Measurements from ENCODE around the gene UPF2.
"Not testable (repeated sequence)": the region's sequence is repeated elsewhere in the genome, so short reads cannot be mapped to it uniquely, and the experiment has no call there.

UPF2 gene, protein sequence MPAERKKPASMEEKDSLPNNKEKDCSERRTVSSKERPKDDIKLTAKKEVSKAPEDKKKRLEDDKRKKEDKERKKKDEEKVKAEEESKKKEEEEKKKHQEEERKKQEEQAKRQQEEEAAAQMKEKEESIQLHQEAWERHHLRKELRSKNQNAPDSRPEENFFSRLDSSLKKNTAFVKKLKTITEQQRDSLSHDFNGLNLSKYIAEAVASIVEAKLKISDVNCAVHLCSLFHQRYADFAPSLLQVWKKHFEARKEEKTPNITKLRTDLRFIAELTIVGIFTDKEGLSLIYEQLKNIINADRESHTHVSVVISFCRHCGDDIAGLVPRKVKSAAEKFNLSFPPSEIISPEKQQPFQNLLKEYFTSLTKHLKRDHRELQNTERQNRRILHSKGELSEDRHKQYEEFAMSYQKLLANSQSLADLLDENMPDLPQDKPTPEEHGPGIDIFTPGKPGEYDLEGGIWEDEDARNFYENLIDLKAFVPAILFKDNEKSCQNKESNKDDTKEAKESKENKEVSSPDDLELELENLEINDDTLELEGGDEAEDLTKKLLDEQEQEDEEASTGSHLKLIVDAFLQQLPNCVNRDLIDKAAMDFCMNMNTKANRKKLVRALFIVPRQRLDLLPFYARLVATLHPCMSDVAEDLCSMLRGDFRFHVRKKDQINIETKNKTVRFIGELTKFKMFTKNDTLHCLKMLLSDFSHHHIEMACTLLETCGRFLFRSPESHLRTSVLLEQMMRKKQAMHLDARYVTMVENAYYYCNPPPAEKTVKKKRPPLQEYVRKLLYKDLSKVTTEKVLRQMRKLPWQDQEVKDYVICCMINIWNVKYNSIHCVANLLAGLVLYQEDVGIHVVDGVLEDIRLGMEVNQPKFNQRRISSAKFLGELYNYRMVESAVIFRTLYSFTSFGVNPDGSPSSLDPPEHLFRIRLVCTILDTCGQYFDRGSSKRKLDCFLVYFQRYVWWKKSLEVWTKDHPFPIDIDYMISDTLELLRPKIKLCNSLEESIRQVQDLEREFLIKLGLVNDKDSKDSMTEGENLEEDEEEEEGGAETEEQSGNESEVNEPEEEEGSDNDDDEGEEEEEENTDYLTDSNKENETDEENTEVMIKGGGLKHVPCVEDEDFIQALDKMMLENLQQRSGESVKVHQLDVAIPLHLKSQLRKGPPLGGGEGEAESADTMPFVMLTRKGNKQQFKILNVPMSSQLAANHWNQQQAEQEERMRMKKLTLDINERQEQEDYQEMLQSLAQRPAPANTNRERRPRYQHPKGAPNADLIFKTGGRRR

DNA sequence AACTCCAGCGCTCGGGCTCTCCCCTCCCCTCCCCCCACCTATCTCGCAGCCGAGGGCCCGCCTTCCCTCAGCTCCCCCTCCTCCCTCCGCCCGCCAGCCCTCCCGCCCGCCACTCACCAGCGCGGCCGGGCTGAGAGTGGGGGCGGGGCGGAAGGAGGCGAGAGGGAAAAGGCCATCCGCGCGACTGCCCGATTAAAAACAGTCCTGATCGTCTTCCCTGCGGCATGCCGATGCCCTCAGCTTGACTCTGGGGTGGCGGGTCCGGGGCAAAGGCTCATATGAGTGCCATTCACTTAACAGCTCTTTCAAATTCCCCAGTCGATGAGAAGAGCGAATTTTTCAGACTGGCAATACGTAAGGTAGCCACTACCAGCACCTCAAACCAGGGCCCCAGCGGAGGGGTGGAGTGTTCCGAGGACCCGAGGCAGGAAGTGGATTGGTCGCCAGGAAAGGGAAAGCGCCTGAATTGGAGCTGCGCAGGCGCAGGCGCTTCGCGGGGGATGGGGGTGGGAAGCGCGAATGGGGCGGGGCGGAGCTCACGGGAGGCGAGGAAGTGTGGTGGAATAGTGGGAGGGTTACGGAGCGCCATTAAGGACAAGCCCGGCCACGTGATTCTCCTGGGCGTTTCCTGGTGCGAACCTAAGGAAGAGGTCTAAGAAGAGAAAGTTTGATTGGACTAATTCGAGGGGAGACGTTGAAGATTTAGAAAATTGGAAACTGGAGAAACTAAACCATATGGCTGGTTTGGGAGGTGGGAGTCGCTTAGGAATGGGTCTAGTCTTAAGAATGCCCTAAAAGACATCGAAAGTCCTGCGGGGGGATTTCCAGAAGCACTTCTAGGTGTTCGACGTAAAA is at the start of gene UPF2:
UPF2 (minus strand) TSS at position 13 of the 855 bp plus-strand sequence. CDS start 7,386 bp downstream, outside the sequence.
- H3K9ac ChIP-seq (ENCODE audit: low read length): peak within 1 kb of the TSS; percentile 95
- H3K4me3 ChIP-seq (ENCODE audit: low read length): peak within 1 kb of the TSS; percentile 93
- peaks cover 13% of the 10 kb centered on the region for H3K4me1 ChIP-seq (ENCODE audit: control insufficient read depth, insufficient read depth, low read length)
- no peaks in the 10 kb centered on the region for H3K27me3 ChIP-seq (replicated peaks; ENCODE audit: control insufficient read depth, insufficient read depth, low read length)
- no peaks in the 10 kb centered on the region for H3K36me3 ChIP-seq (ENCODE audit: control insufficient read depth, insufficient read depth, low read length, severe bottlenecking)
- no peaks in the 10 kb centered on the region for H3K9me3 ChIP-seq (ENCODE audit: control insufficient read depth, low read length)
- peak; percentile 99 for DNase-seq (ENCODE audit: low read depth)

DNA sequence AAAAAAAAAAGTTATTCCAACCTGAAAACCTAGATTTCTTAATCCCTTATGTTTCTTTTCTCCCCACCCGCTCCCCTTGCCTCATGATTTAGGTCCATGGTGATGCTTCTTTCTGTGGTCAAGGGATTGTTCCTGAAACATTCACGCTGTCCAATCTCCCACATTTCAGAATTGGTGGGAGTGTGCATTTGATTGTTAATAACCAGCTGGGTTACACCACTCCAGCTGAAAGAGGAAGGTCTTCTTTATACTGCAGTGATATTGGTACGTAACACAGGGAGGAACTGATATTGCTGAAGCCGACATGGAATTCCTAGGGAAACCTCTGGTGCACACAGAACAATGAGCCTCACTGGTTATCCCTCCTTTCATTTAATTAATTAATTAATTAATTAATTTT is 48.8 kb upstream of the UPF2 start:
- no peak overlapping the region for H3K4me3 ChIP-seq (ENCODE audit: low read length)
- H3K9ac ChIP-seq (ENCODE audit: low read length): no peak overlapping the region
- no peaks in the 10 kb centered on the region for H3K4me1 ChIP-seq (ENCODE audit: control insufficient read depth, insufficient read depth, low read length)
- no peaks in the 10 kb centered on the region for H3K9me3 ChIP-seq (ENCODE audit: control insufficient read depth, low read length)
- H3K27me3 ChIP-seq (replicated peaks; ENCODE audit: control insufficient read depth, insufficient read depth, low read length): no peaks in the 10 kb centered on the region
- H3K36me3 ChIP-seq (ENCODE audit: control insufficient read depth, insufficient read depth, low read length, severe bottlenecking): peaks cover 49% of the 10 kb centered on the region
- no peak for DNase-seq (ENCODE audit: low read depth)

DNA sequence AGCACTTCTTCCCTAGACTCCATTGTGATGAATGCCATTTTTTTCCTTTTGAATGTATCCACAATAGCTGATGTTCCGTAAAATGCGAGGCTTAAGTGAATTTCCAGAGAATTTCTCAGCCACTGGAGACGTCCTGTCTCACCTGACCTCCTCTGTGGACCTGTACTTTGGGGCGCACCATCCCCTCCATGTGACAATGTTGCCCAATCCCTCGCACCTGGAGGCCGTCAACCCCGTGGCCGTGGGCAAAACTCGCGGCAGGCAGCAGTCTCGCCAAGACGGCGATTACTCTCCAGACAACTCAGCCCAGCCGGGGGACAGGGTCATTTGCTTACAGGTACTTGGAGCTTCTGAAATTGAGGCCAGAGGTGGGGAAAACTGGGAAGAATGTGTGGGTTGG is 46.3 kb upstream of the UPF2 start:
- H3K9me3 ChIP-seq (ENCODE audit: control insufficient read depth, low read length): no peaks in the 10 kb centered on the region
- H3K4me3 ChIP-seq (ENCODE audit: low read length): no peak overlapping the region
- H3K4me1 ChIP-seq (ENCODE audit: control insufficient read depth, insufficient read depth, low read length): no peaks in the 10 kb centered on the region
- no peaks in the 10 kb centered on the region for H3K27me3 ChIP-seq (replicated peaks; ENCODE audit: control insufficient read depth, insufficient read depth, low read length)
- H3K9ac ChIP-seq (ENCODE audit: low read length): no peak overlapping the region
- peaks cover 50% of the 10 kb centered on the region for H3K36me3 ChIP-seq (ENCODE audit: control insufficient read depth, insufficient read depth, low read length, severe bottlenecking)
- no peak for DNase-seq (ENCODE audit: low read depth)

DNA sequence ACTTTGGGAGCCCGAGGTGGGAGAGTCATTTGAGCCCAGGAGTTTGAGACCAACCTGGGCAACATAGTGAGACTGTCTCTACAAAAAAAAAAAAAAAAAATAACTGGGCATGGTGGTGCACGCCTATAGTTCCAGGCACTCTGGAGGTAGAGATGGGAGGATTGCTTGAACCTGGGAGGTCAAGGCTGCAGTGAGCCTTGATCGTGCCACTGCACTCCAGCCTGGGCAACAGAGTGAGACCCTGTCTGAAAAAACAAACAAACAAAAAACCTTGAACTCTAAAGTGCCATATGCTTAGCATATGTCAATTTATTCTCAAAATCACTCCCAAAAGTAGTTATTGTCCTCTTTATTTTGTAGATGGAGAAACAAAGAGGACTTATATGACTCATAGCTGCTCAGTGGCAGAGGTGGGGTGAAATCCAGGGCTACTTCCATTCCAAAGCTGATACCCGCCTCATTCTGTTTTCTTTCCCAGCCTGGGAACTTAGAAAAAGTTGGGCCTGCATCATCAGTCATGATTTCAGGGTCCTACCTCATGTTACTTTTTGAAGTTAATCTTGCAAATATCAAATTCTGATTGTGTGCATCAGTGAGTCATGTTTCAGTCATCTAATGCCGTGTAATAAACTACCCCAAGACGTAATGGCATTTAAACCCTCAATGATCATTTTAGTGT is 39.4 kb upstream of the UPF2 start:
- H3K4me3 ChIP-seq (ENCODE audit: low read length): no peak overlapping the region
- peak; percentile 37 for DNase-seq (ENCODE audit: low read depth)
- peaks cover 24% of the 10 kb centered on the region for H3K36me3 ChIP-seq (ENCODE audit: control insufficient read depth, insufficient read depth, low read length, severe bottlenecking)
- H3K27me3 ChIP-seq (replicated peaks; ENCODE audit: control insufficient read depth, insufficient read depth, low read length): no peaks in the 10 kb centered on the region
- no peaks in the 10 kb centered on the region for H3K4me1 ChIP-seq (ENCODE audit: control insufficient read depth, insufficient read depth, low read length)
- H3K9me3 ChIP-seq (ENCODE audit: control insufficient read depth, low read length): no peaks in the 10 kb centered on the region
- H3K9ac ChIP-seq (ENCODE audit: low read length): no peak overlapping the region

DNA sequence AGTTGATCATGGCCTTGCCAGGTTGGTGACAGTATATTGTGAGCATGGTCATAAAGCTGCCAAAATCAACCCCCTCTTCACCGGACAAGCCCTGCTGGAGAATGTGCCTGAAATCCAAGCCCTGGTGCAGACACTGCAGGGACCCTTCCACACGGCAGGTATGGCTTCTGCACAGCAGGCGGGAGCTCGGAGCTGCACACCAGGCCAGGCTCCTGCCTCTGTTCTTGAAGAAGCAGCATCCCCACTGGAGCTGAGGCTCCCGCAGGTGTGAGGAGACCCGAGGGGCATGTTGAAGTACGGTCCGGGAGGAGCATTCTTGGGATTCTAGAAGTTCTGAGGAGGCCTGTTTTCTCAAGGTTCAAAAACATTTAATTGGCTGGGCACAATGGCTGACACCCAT is 38.9 kb upstream of the UPF2 start:
- no peak for DNase-seq (ENCODE audit: low read depth)
- no peaks in the 10 kb centered on the region for H3K9me3 ChIP-seq (ENCODE audit: control insufficient read depth, low read length)
- H3K36me3 ChIP-seq (ENCODE audit: control insufficient read depth, insufficient read depth, low read length, severe bottlenecking): peaks cover 19% of the 10 kb centered on the region
- no peak overlapping the region for H3K4me3 ChIP-seq (ENCODE audit: low read length)
- no peak overlapping the region for H3K9ac ChIP-seq (ENCODE audit: low read length)
- no peaks in the 10 kb centered on the region for H3K4me1 ChIP-seq (ENCODE audit: control insufficient read depth, insufficient read depth, low read length)
- no peaks in the 10 kb centered on the region for H3K27me3 ChIP-seq (replicated peaks; ENCODE audit: control insufficient read depth, insufficient read depth, low read length)

DNA sequence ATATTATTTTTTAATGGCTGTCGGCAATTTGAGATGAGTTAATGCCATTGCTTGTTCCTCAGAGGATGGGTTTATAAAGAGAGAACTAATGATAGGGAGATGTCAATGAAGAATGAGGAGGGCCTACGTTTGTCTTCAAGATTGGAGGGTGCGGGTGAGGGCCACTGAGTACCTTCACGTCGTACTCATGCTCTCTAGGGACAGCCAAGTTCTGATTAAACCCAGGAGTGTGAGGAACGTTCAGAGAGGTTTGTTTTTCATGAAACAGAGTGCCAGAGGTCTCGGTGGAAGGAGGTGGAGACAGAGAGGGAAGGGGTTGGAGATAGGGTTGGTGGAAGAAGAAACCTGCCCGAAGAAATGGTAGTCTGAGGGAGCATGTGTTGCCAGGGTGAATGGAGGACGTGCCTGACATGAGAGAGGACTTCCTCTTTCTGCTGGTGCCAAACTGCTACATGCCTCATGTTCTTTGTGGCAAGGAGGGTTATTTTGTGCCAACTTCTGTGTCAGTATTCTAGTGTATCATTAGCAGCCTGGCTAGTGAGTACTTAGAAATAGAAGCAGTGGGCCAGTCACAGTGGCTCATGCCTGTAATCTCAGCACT is 35.1 kb upstream of the UPF2 start:
- H3K9me3 ChIP-seq (ENCODE audit: control insufficient read depth, low read length): no peaks in the 10 kb centered on the region
- DNase-seq (ENCODE audit: low read depth): no peak
- H3K4me3 ChIP-seq (ENCODE audit: low read length): no peak overlapping the region
- H3K36me3 ChIP-seq (ENCODE audit: control insufficient read depth, insufficient read depth, low read length, severe bottlenecking): peaks cover 9% of the 10 kb centered on the region
- H3K27me3 ChIP-seq (replicated peaks; ENCODE audit: control insufficient read depth, insufficient read depth, low read length): no peaks in the 10 kb centered on the region
- H3K4me1 ChIP-seq (ENCODE audit: control insufficient read depth, insufficient read depth, low read length): peaks cover 3% of the 10 kb centered on the region
- H3K9ac ChIP-seq (ENCODE audit: low read length): no peak overlapping the region

DNA sequence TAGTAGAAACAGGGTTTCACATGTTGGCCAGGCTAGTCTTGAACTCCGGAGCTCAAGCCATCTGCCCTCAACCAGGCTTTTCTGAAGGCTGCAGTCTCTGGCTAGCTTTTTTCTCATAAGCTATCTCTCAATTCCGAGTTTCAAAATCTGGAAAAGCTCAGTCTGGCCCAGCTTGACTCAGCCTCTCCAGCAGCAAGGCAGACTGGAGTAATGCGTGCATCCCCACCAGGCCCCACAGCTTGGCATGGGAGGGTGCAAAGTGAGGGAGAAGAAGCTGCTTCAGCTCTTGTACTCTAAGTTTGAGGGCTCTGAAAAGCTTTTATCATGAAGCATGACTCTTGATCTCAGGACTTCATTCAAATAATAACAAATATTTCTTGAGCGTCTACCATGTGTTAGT is 30.9 kb upstream of the UPF2 start:
- H3K27me3 ChIP-seq (replicated peaks; ENCODE audit: control insufficient read depth, insufficient read depth, low read length): no peaks in the 10 kb centered on the region
- H3K9ac ChIP-seq (ENCODE audit: low read length): no peak overlapping the region
- H3K9me3 ChIP-seq (ENCODE audit: control insufficient read depth, low read length): no peaks in the 10 kb centered on the region
- H3K4me1 ChIP-seq (ENCODE audit: control insufficient read depth, insufficient read depth, low read length): peaks cover 3% of the 10 kb centered on the region
- no peak for DNase-seq (ENCODE audit: low read depth)
- no peak overlapping the region for H3K4me3 ChIP-seq (ENCODE audit: low read length)
- H3K36me3 ChIP-seq (ENCODE audit: control insufficient read depth, insufficient read depth, low read length, severe bottlenecking): peaks cover 9% of the 10 kb centered on the region

DNA sequence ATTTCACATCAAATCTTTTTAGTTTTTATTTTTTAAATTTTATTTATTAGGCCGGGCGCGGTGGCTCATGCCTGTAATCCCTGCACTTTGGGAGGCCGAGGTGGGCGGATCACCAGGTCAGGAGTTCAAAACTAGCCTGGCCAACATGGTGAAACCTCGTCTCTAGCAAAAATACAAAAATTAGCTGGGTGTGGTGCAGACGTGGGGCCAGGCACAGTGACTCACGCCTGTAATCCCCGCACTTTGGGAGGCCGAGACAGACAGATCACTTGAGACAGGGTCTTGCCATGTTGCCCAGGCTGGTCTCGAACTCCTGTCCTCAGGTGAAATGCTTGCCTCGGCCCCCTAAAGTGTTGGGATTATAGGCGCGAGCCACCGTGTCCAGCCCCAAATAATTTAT is 28.8 kb upstream of the UPF2 start:
- not testable (repeated sequence) for DNase-seq (ENCODE audit: low read depth); H3K9ac ChIP-seq (ENCODE audit: low read length); H3K9me3 ChIP-seq (ENCODE audit: control insufficient read depth, low read length); H3K4me1 ChIP-seq (ENCODE audit: control insufficient read depth, insufficient read depth, low read length); H3K27me3 ChIP-seq (replicated peaks; ENCODE audit: control insufficient read depth, insufficient read depth, low read length); H3K36me3 ChIP-seq (ENCODE audit: control insufficient read depth, insufficient read depth, low read length, severe bottlenecking); H3K4me3 ChIP-seq (ENCODE audit: low read length)

DNA sequence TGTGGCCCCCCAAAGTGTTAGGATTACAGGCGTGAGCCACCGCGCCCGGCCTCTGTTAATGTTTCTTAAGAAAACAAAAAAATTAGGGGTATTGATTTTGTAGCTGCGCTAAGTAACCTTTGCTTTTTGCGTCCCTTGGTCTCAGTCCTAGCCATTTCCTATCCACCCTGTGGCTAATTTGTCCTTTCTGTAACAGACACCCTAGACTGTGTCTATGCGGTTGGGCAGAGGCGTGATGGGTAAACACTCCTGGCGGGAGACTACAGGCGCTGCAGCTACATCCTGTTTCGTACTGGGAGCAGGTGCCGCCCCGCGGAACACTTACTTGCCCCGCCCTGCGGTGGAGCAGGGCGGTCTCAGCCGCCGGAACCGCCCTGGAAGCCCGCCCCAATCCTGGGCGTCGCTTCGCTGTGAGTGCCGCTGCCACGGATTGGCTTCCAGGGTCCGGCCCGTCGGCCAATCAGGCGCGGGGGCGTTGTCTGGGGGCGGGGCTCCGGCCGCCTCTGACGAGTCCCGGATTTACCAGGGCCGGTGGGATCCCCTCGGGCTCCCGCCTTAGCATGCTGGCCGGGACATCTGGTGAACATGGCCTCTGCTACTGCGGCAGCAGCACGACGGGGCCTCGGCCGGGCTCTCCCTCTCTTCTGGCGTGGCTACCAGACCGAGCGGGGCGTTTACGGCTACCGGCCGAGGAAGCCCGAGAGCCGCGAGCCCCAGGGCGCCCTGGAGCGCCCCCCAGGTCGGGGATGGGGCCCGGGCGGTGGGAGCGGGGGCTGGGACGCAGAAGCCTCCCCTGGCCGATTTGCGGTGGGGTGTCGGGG is 26.1 kb upstream of the UPF2 start, which contains the start of gene DHTKD1:
DHTKD1 (plus strand) TSS at position 506 of the 821 bp plus-strand sequence; CDS start at position 586, 80 bp downstream.
- Histone ChIP-seq H3K4me1 (ENCODE audit: control insufficient read depth, insufficient read depth, low read length) (peaks cover 5% of the 10 kb centered on the region), H3K9me3 (ENCODE audit: control insufficient read depth, low read length) (no peaks in the 10 kb centered on the region), H3K9ac (ENCODE audit: low read length) (peak within 1 kb of the TSS; percentile 89), H3K36me3 (ENCODE audit: control insufficient read depth, insufficient read depth, low read length, severe bottlenecking) (no peaks in the 10 kb centered on the region), H3K4me3 (ENCODE audit: low read length) (peak within 1 kb of the TSS; percentile 90), H3K27me3 (replicated peaks; ENCODE audit: control insufficient read depth, insufficient read depth, low read length) (no peaks in the 10 kb centered on the region)
- DNase-seq (ENCODE audit: low read depth): peak; percentile 99
